ENCODE data around the gene CANT1. TPM values are rescaled to one million over a fixed set of nuclear protein-coding genes. Genes with fewer than 3 reads are reported as not detected.

The CANT1 gene
- total RNA-seq, 1 donor from 2014 or later = 39.3 TPM

DNA sequence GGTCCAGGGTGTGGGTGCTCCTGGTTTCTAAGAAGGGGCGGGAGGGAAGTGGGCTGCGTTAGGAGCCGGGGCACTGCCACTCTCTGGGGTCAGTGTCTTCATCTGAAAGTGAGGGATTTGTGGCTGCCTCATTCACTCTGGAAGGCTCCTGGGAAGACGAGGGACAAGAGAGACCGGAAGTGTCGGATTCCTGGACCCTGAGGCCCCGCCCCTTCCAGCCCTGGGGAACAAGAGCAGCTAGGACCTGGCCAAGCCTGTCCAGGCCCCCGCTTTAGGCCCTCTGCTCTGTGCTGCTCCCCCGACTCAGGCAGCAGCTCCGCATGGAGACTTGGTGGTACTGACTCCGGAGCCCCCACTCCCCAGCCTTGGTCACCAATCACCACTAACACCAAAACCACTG lies 36.4 kb downstream of the CANT1 start:
- DNase-seq (no peak), ATAC-seq (ENCODE audit: low read depth) (no peak)
- H3K9me3 Mint-ChIP-seq = no peaks in the 10 kb centered on the region
- H3K27ac Mint-ChIP-seq = no peak overlapping the region
- ChIA-PET POLR2A (no interaction called here), CTCF (interaction anchor here (4.1 kb wide), 1 partner anchor 107 kb away, joined by 54 read pairs; no protein-coding TSS in a partner anchor)
- intact Hi-C loops (cut with micrococcal nuclease) = loop anchor here (5.0 kb wide), 1 partner anchor 526 kb away; no protein-coding TSS in a partner anchor
- H3K4me3 Mint-ChIP-seq = no peak overlapping the region
- TF ChIP-seq, protein P1, sequence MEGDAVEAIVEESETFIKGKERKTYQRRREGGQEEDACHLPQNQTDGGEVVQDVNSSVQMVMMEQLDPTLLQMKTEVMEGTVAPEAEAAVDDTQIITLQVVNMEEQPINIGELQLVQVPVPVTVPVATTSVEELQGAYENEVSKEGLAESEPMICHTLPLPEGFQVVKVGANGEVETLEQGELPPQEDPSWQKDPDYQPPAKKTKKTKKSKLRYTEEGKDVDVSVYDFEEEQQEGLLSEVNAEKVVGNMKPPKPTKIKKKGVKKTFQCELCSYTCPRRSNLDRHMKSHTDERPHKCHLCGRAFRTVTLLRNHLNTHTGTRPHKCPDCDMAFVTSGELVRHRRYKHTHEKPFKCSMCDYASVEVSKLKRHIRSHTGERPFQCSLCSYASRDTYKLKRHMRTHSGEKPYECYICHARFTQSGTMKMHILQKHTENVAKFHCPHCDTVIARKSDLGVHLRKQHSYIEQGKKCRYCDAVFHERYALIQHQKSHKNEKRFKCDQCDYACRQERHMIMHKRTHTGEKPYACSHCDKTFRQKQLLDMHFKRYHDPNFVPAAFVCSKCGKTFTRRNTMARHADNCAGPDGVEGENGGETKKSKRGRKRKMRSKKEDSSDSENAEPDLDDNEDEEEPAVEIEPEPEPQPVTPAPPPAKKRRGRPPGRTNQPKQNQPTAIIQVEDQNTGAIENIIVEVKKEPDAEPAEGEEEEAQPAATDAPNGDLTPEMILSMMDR (IDR thresholded peaks at IDR 0.05) = no peak
- no peaks in the 10 kb centered on the region for H3K27me3 Mint-ChIP-seq
- H3K4me1 Mint-ChIP-seq = peaks cover 14% of the 10 kb centered on the region
- no peaks in the 10 kb centered on the region for H3K36me3 Mint-ChIP-seq (ENCODE audit: low read depth)

DNA sequence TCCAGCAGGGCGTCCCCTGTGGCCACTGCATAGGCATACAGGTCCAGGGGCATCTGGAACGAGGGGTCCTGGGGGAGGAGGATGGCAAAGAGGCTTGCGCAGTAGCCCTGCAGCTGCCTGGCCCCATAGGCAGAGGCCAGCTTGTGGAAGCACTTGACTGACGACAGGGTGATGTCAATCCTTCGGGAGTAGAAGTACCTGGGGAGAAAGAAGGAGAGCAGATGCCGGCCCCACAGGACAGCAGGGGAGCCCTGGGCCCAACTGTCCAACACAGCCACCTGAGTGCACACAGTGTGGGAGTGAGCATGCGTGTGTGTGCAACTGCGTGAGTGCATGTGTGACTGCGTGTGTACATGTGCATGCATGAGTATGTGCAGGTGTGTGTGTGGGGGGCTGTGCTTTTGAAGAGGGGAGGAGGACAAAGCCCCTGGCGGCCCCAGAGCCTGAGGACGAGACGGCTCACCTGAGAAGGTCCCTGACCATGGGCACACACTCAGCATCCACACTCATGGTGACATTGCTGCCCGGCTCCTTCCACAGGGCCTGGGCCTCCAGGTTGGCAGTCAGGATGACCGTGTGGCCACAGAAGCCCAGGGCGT lies 37.0 kb downstream of the CANT1 start:
- DNase-seq (no peak), ATAC-seq (ENCODE audit: low read depth) (no peak)
- intact Hi-C loops (cut with micrococcal nuclease) = loop anchor here (5.0 kb wide), 1 partner anchor 525 kb away; no protein-coding TSS in a partner anchor
- ChIA-PET CTCF (interaction anchor here (1.1 to 4.1 kb wide), 5 partner anchors 23 to 475 kb away, joined by 3 to 54 read pairs (median 6); no protein-coding TSS in a partner anchor), POLR2A (no interaction called here)
- H3K4me1 Mint-ChIP-seq = peaks cover 13% of the 10 kb centered on the region
- no peak overlapping the region for H3K4me3 Mint-ChIP-seq
- no peaks in the 10 kb centered on the region for H3K9me3 Mint-ChIP-seq
- no peak overlapping the region for H3K27ac Mint-ChIP-seq
- TF ChIP-seq, protein P1 (IDR thresholded peaks at IDR 0.05) = no peak
- H3K27me3 Mint-ChIP-seq = no peaks in the 10 kb centered on the region
- no peaks in the 10 kb centered on the region for H3K36me3 Mint-ChIP-seq (ENCODE audit: low read depth)

DNA sequence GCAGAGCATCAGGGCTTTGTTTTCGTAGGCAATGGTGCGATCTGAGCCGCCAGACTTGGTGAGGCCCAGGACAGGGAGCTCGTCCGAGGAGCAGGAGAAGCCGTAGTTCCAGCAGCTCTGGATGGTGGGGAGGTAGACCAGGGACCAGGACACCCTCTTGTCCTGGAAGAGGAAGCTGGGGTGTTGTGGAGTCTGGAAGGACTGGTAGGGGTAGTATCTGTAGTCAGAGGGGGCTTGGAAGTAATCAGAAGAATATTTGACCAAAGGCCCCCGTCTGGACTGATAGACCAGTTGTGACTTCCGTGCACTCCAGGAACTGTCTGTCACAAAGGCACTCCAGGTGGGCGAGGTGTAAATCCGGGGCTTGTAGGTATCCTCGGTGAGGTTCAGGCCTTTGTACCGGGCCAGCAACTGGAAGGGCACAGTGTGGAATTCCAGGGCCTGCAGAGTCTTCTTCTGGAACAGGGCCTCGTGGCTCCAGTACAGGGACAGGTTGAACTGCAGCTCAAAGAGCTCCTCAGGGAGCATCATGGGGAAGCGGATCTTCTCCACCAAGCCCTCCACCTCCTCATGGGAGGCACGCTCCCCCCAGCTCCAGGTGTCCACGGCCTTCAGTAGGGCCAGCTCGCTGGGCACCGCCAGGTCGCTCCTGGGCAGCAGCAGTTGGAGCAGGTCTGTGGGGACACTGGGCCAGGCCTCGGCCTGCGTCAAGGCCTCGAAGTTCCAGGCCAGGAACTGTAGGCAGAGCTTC lies 37.6 kb downstream of the CANT1 start:
- ChIA-PET POLR2A (interaction anchor here (1.0 to 1.5 kb wide), 2 partner anchors 83 to 106 kb away, joined by 3 read pairs; no protein-coding TSS in a partner anchor), CTCF (interaction anchor here (0.6 to 4.1 kb wide), 15 partner anchors 9 to 475 kb away, joined by 3 to 54 read pairs (median 4); no protein-coding TSS in a partner anchor)
- Mint-ChIP-seq H3K36me3 (ENCODE audit: low read depth) (no peaks in the 10 kb centered on the region), H3K4me1 (peaks cover 7% of the 10 kb centered on the region), H3K27ac (no peak overlapping the region), H3K27me3 (no peaks in the 10 kb centered on the region), H3K9me3 (no peaks in the 10 kb centered on the region), H3K4me3 (no peak overlapping the region)
- ATAC-seq (ENCODE audit: low read depth) (no peak), DNase-seq (no peak)
- TF ChIP-seq, protein P1 (IDR thresholded peaks at IDR 0.05) = no peak
- intact Hi-C loops (cut with micrococcal nuclease) = loop anchor here (1.0 to 5.0 kb wide), 4 partner anchors 47 to 525 kb away; partner anchors contain the start of gene TIMP2

GRCh38 chr17:78970834-78971755 lies 38.5 kb downstream of the CANT1 start:
- ChIA-PET CTCF (interaction anchor here (0.6 to 4.1 kb wide), 16 partner anchors 8 to 474 kb away, joined by 3 to 54 read pairs (median 4); partner anchors contain the start of gene LGALS3BP), POLR2A (interaction anchor here (1.0 to 1.5 kb wide), 2 partner anchors 82 to 105 kb away, joined by 3 read pairs; no protein-coding TSS in a partner anchor)
- intact Hi-C loops (cut with micrococcal nuclease) = loop anchor here (1.0 to 5.0 kb wide), 4 partner anchors 46 to 524 kb away; partner anchors contain the start of gene TIMP2

More at GRCh38 chr17:78970834-78971755, 38.5 kb downstream of the CANT1 start:
- no peak overlapping the region for H3K27ac Mint-ChIP-seq
- H3K4me3 Mint-ChIP-seq = no peak overlapping the region
- H3K27me3 Mint-ChIP-seq = no peaks in the 10 kb centered on the region
- ATAC-seq (ENCODE audit: low read depth) = peak; percentile 88
- peak; percentile 70 for DNase-seq
- H3K9me3 Mint-ChIP-seq = no peaks in the 10 kb centered on the region
- H3K4me1 Mint-ChIP-seq = peaks cover 7% of the 10 kb centered on the region
- TF ChIP-seq, protein P1 (IDR thresholded peaks at IDR 0.05) = peak; percentile 32
- no peaks in the 10 kb centered on the region for H3K36me3 Mint-ChIP-seq (ENCODE audit: low read depth)
